22Rv1 (cell line): ENCODE data around the gene VPS35L.

Experiments
- CTCF ChIP-seq: fragments of 450-650 bp; IDR thresholded peaks from 2 replicates; pipeline ENCODE4 v1.5.1; 2017; ENCODE audit warnings: mild to moderate bottlenecking
- ZFX ChIP-seq: fragments of 450-650 bp; IDR thresholded peaks from 2 replicates; pipeline ENCODE4 v1.6.1; 2017; ENCODE audit warnings: antibody characterized with exemption, borderline replicate concordance

GRCh38 chr16:19589106-19589505, 33.6 kb downstream of the VPS35L start:
- TF ChIP-seq CTCF (no peak), ZFX (no peak)
